ENCODE data around the gene TAS2R13.

Gene TAS2R13

GRCh38 chr12:10863512-10864218 is 45.7 kb downstream of the TAS2R13 start:
- DNase-seq = no peak

- DNase-seq = no peak
Measured at GRCh38 chr12:10861366-10861765, 48.0 kb downstream of the TAS2R13 start.
